Mesenteric fat pad (tissue), 1 donor: Measurements from ENCODE around the gene TMEM19. TPM values are rescaled to one million over a fixed set of nuclear protein-coding genes. Genes with fewer than 3 reads are reported as not detected.

Experiments
- total RNA-seq: library from RNA; stranded (reverse); fragmentation: NEBNext Ultra II Directional; extraction: Animal tissue kit (Norgen Biotek cat#: 25700); gene quantifications from one replicate; pipeline ENCODE4 v1.2.1, GENCODE V29; 2021
- donor health status: DM: yes; HTN: yes; CAD: no.

The TMEM19 gene
- total RNA-seq, 1 donor from 2014 or later, result 24.9 TPM

Other genes starting within 250 kb of the TMEM19 start
- gene LGR5, start 246.3 kb upstream of the TMEM19 start, total RNA-seq, result 0.22 TPM
- 51.5 TPM for gene ZFC3H1, start 22.2 kb upstream of the TMEM19 start, total RNA-seq
- gene THAP2, start 21.8 kb upstream of the TMEM19 start, total RNA-seq, result 10.1 TPM
- 99.5 TPM for gene RAB21, start 68.8 kb downstream of the TMEM19 start, total RNA-seq
- gene TBC1D15, start 153.7 kb downstream of the TMEM19 start, total RNA-seq, result 61.7 TPM